B cell (primary cell): Measurements from ENCODE around the gene FHIT. TPM values are rescaled to one million over a fixed set of nuclear protein-coding genes. Genes with fewer than 3 reads are reported as not detected.
A peak's percentile ranks its signal among the peaks of the same experiment; 100 is the strongest.

ENCODE experiments used
- ATAC-seq: fragments of 200-7000 bp; cut with Tn5 transposase; one replicate; pipeline ENCODE4 v1.10.0; 2021; ENCODE audit warnings: low read depth, mild to moderate bottlenecking, moderate number of reproducible peaks, moderate library complexity
- CTCF ChIA-PET: fragments of 350-600 bp; sonication (Branson Sonifier 250); formaldehyde crosslinking; loops from one replicate; lab custom pipeline; 2021; ENCODE audit warnings: antibody characterized with exemption, inconsistent platforms; lab: Charles Lee
- POLR2A ChIA-PET: fragments of 350-600 bp; sonication (Branson Sonifier 250); formaldehyde crosslinking; loops from one replicate; lab custom pipeline; 2021; ENCODE audit warnings: antibody characterized with exemption; lab: Charles Lee
- DNase-seq: peaks from one replicate; pipeline ENCODE4 v3.0.0; 2013
- H2AFZ ChIP-seq: 2 replicates; pipeline ENCODE4 v1.6.1; 2012; ENCODE audit warnings: mild to moderate bottlenecking, low read depth, low read length; ENCODE audit not compliant: insufficient read depth, poor library complexity, severe bottlenecking
- H3K27ac ChIP-seq, 2 donors: 1 replicate in 1 of 2; 2 replicates in 1 of 2; pipeline ENCODE4 v1.5.1; 2012 to 2013; ENCODE audit warnings: low read length in 2 of 2, mild to moderate bottlenecking in 2 of 2, moderate library complexity in 1 of 2
- H3K27me3 ChIP-seq, 4 experiments: fragments of 200-600 bp in 1 of 4; sonication (generic) in 1 of 4; replicated peaks in 1 of 4; 1 replicate in 2 of 4; 2 replicates in 2 of 4; pipeline versions ENCODE4 v1.6.1 to v1.7.0; 2013 to 2016; ENCODE audit warnings: low read length in 3 of 4, mild to moderate bottlenecking in 2 of 4, mixed read lengths in 1 of 4, moderate library complexity in 1 of 4; ENCODE audit not compliant: insufficient read depth in 4 of 4, control insufficient read depth in 3 of 4; ENCODE audit errors: control extremely low read depth in 1 of 4
- H3K36me3 ChIP-seq, 2 experiments: replicated peaks in 1 of 2; 1 replicate in 1 of 2; 2 replicates in 1 of 2; pipeline versions ENCODE4 v1.6.1 to v1.7.1; 2013; ENCODE audit warnings: low read length in 1 of 2; ENCODE audit not compliant: insufficient read depth in 2 of 2, control insufficient read depth in 1 of 2; ENCODE audit errors: control extremely low read depth in 1 of 2, extremely low read depth in 1 of 2
- H3K4me1 ChIP-seq, 2 donors: fragments of 200-600 bp in 1 of 2; sonication (generic) in 1 of 2; 1 replicate in 1 of 2; 2 replicates in 1 of 2; pipeline versions ENCODE4 v1.5.1 to v1.6.1; 2013 to 2017; ENCODE audit warnings: low read length in 2 of 2; ENCODE audit not compliant: control insufficient read depth in 2 of 2, insufficient read depth in 2 of 2
- H3K4me2 ChIP-seq: replicated peaks from 2 replicates; pipeline ENCODE3; 2012; ENCODE audit warnings: mild to moderate bottlenecking, low read depth, low read length; ENCODE audit not compliant: poor library complexity, severe bottlenecking
- H3K4me3 ChIP-seq, 5 experiments: fragments of 200-600 bp in 1 of 5; sonication (generic) in 1 of 5; 1 replicate in 3 of 5; 2 replicates in 2 of 5; pipeline versions ENCODE4 v1.5.1 to v1.7.0; 2011 to 2016; ENCODE audit warnings: low read length in 4 of 5, mild to moderate bottlenecking in 4 of 5, low read depth in 2 of 5, control low read depth in 1 of 5, moderate library complexity in 1 of 5; ENCODE audit not compliant: insufficient read depth in 1 of 5; ENCODE audit errors: control extremely low read depth in 1 of 5, extremely low read depth in 1 of 5
- H3K79me2 ChIP-seq: fragments of 200-600 bp; sonication (generic); one replicate; pipeline ENCODE4 v1.6.0; 2016; ENCODE audit warnings: low read length; ENCODE audit not compliant: control insufficient read depth, insufficient read depth
- H3K9ac ChIP-seq: fragments of 200-600 bp; sonication (generic); 2 replicates; pipeline ENCODE4 v1.6.1; 2017; ENCODE audit warnings: mild to moderate bottlenecking, low read length, moderate library complexity
- H3K9me3 ChIP-seq, 3 donors: one replicate each; pipeline versions ENCODE4 v1.6.1 to v1.7.1; 2013; ENCODE audit warnings: low read length in 2 of 3; ENCODE audit not compliant: control insufficient read depth in 2 of 3, insufficient read depth in 1 of 3; ENCODE audit errors: control extremely low read depth in 1 of 3
- H4K20me1 ChIP-seq: 2 replicates; pipeline ENCODE4 v1.6.0; 2012; ENCODE audit warnings: mild to moderate bottlenecking, low read length; ENCODE audit not compliant: insufficient read depth, control insufficient read depth, poor library complexity, severe bottlenecking
- H3K27ac Mint-ChIP-seq: one replicate; pipeline ENCODE4 v1.8.0; 2021; ENCODE audit warnings: mixed read lengths
- H3K27me3 Mint-ChIP-seq: one replicate; pipeline ENCODE4 v1.8.0; 2021; ENCODE audit warnings: mixed read lengths
- H3K4me1 Mint-ChIP-seq: one replicate; pipeline ENCODE4 v1.8.0; 2021; ENCODE audit warnings: mixed read lengths
- H3K4me3 Mint-ChIP-seq: one replicate; pipeline ENCODE4 v1.8.0; 2021; ENCODE audit warnings: mixed read lengths
- H3K9me3 Mint-ChIP-seq: one replicate; pipeline ENCODE4 v1.8.0; 2022; ENCODE audit warnings: mixed read lengths; ENCODE audit not compliant: insufficient read depth
- EZH2 ChIP-seq: IDR thresholded peaks from 2 replicates; pipeline ENCODE4 v1.6.1; 2012; ENCODE audit warnings: borderline replicate concordance, low read depth, mild to moderate bottlenecking, moderate library complexity, low read length; ENCODE audit not compliant: insufficient read depth, poor library complexity, severe bottlenecking
- WGBS: methylation state at CpG from one replicate; pipeline ENCODE4 v1.1.5; 2013; ENCODE audit warnings: missing lambda C conversion rate; ENCODE audit not compliant: insufficient coverage; 5-methylcytosine and 5-hydroxymethylcytosine counted together
- intact Hi-C: fragments of 100-400 bp; cut with micrococcal nuclease; formaldehyde crosslinking; loops from one replicate; pipeline ENCODE4 v1.10.0; 2022
- polyA plus RNA-seq: library from polyadenylated mRNA; depleted of rRNA; stranded (reverse); fragments of >200 nt; gene quantifications from 2 replicates; pipeline ENCODE4 v1.2.3, GENCODE V29; 2012
- total RNA-seq, 2 donors: library from RNA; stranded (reverse); fragments of 120-200 nt in 1 of 2; gene quantifications; 1 replicate in 1 of 2; 2 replicates in 1 of 2; pipeline versions ENCODE4 v1.2.3 to v1.2.4, GENCODE V29; 2013 to 2022
- TF ChIP-seq, protein P1 (sequence below): fragments of 200-600 bp; IDR thresholded peaks from one replicate; pipeline ENCODE4 v1.8.0; 2022; ENCODE audit warnings: antibody characterized with exemption, mild to moderate bottlenecking

FHIT gene
- total and polyA plus RNA-seq, 2 donors (not counting 1 experiment from before 2014, with no cell fraction given), result 1.7 to 7.8 TPM

- Histone ChIP-seq H3K27me3 (no peaks in the 10 kb centered on the region), H3K9me3 (no peaks in the 10 kb centered on the region), H2AFZ (no peak overlapping the region), H3K36me3 (no peaks in the 10 kb centered on the region), H3K4me1 (peaks cover 0 to 5% of the 10 kb centered on the region in 2 donors), H4K20me1 (no peaks in the 10 kb centered on the region), H3K4me3 (no peak overlapping the region), H3K9ac (no peak overlapping the region), H3K27ac (no peak overlapping the region), H3K79me2 (no peaks in the 10 kb centered on the region), H3K4me2 (peak overlapping the region; percentile 26)
- no peaks in the 10 kb centered on the region for H3K9me3 Mint-ChIP-seq
- ChIA-PET CTCF (no interaction called here), POLR2A (no interaction called here)
- no peak for DNase-seq
- 10% methylated on average over 1 of the region's 2 CpGs for WGBS
- intact Hi-C loops, result no loop called here
- no peak for TF ChIP-seq EZH2
- TF ChIP-seq, protein P1, sequence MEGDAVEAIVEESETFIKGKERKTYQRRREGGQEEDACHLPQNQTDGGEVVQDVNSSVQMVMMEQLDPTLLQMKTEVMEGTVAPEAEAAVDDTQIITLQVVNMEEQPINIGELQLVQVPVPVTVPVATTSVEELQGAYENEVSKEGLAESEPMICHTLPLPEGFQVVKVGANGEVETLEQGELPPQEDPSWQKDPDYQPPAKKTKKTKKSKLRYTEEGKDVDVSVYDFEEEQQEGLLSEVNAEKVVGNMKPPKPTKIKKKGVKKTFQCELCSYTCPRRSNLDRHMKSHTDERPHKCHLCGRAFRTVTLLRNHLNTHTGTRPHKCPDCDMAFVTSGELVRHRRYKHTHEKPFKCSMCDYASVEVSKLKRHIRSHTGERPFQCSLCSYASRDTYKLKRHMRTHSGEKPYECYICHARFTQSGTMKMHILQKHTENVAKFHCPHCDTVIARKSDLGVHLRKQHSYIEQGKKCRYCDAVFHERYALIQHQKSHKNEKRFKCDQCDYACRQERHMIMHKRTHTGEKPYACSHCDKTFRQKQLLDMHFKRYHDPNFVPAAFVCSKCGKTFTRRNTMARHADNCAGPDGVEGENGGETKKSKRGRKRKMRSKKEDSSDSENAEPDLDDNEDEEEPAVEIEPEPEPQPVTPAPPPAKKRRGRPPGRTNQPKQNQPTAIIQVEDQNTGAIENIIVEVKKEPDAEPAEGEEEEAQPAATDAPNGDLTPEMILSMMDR, result no peak
- ATAC-seq, result no peak
- no peak overlapping the region for H3K4me3 Mint-ChIP-seq
- H3K27ac Mint-ChIP-seq, result no peak overlapping the region
- H3K4me1 Mint-ChIP-seq, result peaks cover 4% of the 10 kb centered on the region
- no peaks in the 10 kb centered on the region for H3K27me3 Mint-ChIP-seq
Observed at GRCh38 chr3:59884409-59884808, 1366.8 kb downstream of the FHIT start.

DNA sequence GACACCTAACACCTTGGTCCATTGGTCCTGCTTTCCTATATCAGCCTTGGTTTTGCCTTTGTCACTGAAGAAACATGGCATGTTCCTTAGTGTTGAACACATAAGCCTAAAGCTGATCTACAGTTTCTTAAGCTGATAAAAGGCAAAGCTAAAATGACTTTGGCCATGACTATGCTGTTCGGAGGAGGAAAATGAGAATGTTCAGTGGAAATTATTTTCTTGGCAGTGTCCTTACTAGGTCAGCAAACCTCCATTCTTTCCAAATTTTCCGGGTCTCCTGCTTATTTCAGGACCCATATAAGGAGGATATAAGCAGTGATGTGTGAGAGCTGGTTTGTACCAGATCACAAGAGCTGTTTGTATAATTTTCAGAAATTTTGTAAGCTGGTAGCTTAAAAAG, 1368.5 kb downstream of the FHIT start:
- WGBS, result no CpG with 5 or more reads among the region's 2 CpGs
- no peak overlapping the region for H3K27ac Mint-ChIP-seq
- no peak overlapping the region for H3K9ac ChIP-seq
- H3K4me3 Mint-ChIP-seq, result no peak overlapping the region
- POLR2A ChIA-PET, result no interaction called here
- intact Hi-C loops, result no loop called here
- DNase-seq, result no peak
- TF ChIP-seq EZH2, result no peak
- TF ChIP-seq, protein P1, result no peak
- no peak overlapping the region for H3K4me2 ChIP-seq
- CTCF ChIA-PET, result no interaction called here
- peaks cover 4% of the 10 kb centered on the region for H3K4me1 Mint-ChIP-seq
- H3K27ac ChIP-seq, result no peak overlapping the region
- H3K4me1 ChIP-seq, result peaks cover 0 to 5% of the 10 kb centered on the region in 2 donors
- H3K9me3 Mint-ChIP-seq, result no peaks in the 10 kb centered on the region
- no peaks in the 10 kb centered on the region for H3K27me3 ChIP-seq
- H3K4me3 ChIP-seq, result no peak overlapping the region
- H2AFZ ChIP-seq, result no peak overlapping the region
- ATAC-seq, result no peak
- no peaks in the 10 kb centered on the region for H3K36me3 ChIP-seq
- no peaks in the 10 kb centered on the region for H3K27me3 Mint-ChIP-seq
- H3K79me2 ChIP-seq, result no peaks in the 10 kb centered on the region
- no peaks in the 10 kb centered on the region for H3K9me3 ChIP-seq
- no peaks in the 10 kb centered on the region for H4K20me1 ChIP-seq
